ENCODE data around the gene MEF2D.

Gene MEF2D

DNA sequence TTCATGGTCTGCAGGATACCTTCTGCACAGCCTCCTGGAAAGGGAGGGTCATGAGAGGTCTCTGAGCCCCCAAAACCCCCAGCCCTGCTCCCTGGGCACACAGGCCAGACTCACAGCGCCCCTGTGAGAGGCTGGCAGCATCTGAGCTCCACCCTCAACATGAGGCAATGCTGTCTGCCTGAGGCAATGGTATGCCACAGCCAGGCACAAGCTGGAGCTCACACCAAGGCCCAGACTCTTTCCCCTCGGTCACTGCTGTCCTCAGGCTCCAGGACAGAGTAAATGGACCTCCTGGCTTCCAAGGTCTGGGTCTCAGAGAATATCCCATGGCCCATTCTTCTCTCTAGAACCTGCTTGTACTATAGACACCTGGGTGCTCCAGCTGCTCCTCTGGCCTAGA is 17.2 kb downstream of the MEF2D start:
- Histone ChIP-seq H3K36me3 (ENCODE audit: insufficient read depth, low read length) (peaks cover 50% of the 10 kb centered on the region), H3K4me1 (ENCODE audit: control insufficient read depth, insufficient read depth, low read length) (peaks cover under 1% of the 10 kb centered on the region)

DNA sequence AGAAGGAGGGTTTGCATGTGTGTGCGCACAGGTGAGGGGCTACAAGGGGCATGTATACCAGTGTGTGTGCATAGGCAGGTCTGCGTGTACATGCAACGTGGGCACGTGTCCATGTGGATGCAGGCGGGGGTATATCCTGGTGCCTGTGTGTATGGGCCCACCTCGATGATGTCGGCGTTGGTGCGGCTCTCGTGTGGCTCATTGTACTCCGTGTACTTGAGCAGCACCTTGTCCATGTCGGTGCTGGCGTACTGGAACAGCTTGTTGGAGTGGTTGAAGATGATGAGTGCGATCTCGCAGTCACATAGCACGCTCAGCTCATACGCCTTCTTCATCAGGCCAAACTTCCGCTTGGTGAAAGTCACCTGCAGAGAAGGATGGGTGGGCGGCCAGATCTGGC is 18.3 kb downstream of the MEF2D start:
- Histone ChIP-seq H3K9ac (ENCODE audit: low read depth, low read length) (no peak overlapping the region), H3K36me3 (ENCODE audit: insufficient read depth, low read length) (peaks cover 60% of the 10 kb centered on the region), H3K4me3 (ENCODE audit: low read length) (no peak overlapping the region), H3K9me3 (replicated peaks; ENCODE audit: low read length) (no peaks in the 10 kb centered on the region), H3K4me2 (ENCODE audit: low read length) (no peak overlapping the region), H3K27me3 (ENCODE audit: control insufficient read depth, insufficient read depth, low read length) (no peaks in the 10 kb centered on the region), H3K4me1 (ENCODE audit: control insufficient read depth, insufficient read depth, low read length) (peaks cover 11% of the 10 kb centered on the region)

More for the DNA sequence above, 17.2 kb downstream of the MEF2D start:
- Histone ChIP-seq H3K4me2 (ENCODE audit: low read length) (no peak overlapping the region), H3K9me3 (replicated peaks; ENCODE audit: low read length) (no peaks in the 10 kb centered on the region), H3K4me3 (ENCODE audit: low read length) (no peak overlapping the region), H3K9ac (ENCODE audit: low read depth, low read length) (no peak overlapping the region), H3K27me3 (ENCODE audit: control insufficient read depth, insufficient read depth, low read length) (no peaks in the 10 kb centered on the region)

DNA sequence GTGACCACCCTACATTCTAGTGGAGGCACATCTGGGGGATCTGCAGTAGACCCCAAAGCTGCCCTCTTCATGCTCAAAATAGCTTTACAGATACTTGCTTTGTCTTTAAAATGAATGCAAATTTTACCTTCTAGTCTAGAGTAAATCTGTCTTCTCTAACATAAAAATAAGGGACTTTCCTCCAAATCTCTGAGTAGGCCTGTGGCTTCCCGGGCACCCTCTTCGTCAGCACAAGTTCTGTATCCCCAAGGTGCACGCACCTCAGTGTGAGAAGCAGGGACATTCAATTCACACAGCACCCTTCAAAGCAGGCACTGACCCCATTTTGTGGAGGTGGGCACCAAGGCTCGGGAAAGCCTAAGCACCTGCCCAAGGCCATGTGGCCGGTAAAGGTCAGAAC is 19.0 kb downstream of the MEF2D start:
- peaks cover 67% of the 10 kb centered on the region for H3K36me3 ChIP-seq (ENCODE audit: insufficient read depth, low read length)
- H3K4me3 ChIP-seq (ENCODE audit: low read length) = no peak overlapping the region
- H3K27me3 ChIP-seq (ENCODE audit: control insufficient read depth, insufficient read depth, low read length) = no peaks in the 10 kb centered on the region
- H3K9ac ChIP-seq (ENCODE audit: low read depth, low read length) = no peak overlapping the region
- H3K4me1 ChIP-seq (ENCODE audit: control insufficient read depth, insufficient read depth, low read length) = peaks cover 18% of the 10 kb centered on the region
- no peak overlapping the region for H3K4me2 ChIP-seq (ENCODE audit: low read length)
- H3K9me3 ChIP-seq (replicated peaks; ENCODE audit: low read length) = no peaks in the 10 kb centered on the region

DNA sequence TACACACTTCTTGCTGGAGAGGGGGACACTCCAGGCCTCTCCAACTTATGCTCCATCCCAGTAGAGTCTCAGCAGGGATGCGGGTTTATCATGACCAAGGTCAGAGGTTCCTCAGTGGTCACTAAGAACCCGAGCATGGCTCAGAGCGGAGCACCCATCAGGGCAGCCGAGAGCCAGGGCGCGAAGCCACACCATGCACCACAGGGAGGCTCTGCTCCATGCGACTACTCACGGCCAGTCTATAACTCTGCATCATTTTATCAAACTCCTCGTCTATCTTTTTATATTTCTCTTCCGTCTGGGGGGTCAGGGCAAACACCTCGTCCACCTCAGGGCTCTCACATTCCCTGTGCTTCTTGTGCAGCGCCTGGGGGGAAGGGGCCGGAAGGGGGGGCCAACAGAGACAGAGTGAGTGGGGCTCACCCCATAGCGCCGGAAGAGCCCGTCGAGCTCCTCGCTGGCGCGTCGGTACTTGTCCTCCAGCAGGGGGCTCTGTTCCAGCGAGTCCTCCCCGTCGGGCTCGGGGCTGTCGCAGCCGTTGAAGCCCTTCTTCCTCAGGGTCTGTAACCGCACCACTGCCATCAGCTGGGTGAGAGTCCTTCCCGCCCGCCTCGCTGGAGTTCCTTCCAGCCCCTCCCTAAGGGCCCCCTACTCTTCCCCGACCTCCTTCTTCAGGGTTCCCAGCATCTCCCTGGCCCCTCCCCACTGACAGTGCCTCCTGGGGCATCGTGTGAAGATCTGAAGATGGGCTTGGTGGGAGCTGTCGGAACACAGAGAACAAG is 20.0 kb downstream of the MEF2D start:
- no peak overlapping the region for H3K4me3 ChIP-seq (ENCODE audit: low read length)
- no peak overlapping the region for H3K9ac ChIP-seq (ENCODE audit: low read depth, low read length)

DNA sequence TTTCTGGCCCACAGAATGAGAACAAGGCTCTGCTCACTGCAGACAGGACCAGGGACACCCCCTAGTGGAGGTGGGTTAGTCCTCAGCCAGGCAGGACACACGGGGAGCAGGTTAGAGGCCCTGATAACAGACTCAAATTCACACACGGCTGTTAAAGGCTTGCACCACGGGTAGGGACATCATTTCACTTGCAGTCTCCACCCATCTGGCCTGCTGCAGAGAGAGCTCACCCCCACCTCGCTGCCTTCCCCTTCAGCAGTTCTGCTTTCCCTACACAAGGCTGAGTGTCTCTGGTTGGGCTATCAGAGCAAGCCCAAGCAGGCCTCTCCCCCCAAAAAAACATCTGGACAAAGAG is 20.6 kb downstream of the MEF2D start:
- no peak overlapping the region for H3K4me2 ChIP-seq (ENCODE audit: low read length)
- peaks cover 30% of the 10 kb centered on the region for H3K4me1 ChIP-seq (ENCODE audit: control insufficient read depth, insufficient read depth, low read length)
- H3K27me3 ChIP-seq (ENCODE audit: control insufficient read depth, insufficient read depth, low read length) = no peaks in the 10 kb centered on the region
- H3K36me3 ChIP-seq (ENCODE audit: insufficient read depth, low read length) = peaks cover 82% of the 10 kb centered on the region
- H3K4me3 ChIP-seq (ENCODE audit: low read length) = no peak overlapping the region
- H3K9me3 ChIP-seq (replicated peaks; ENCODE audit: low read length) = no peaks in the 10 kb centered on the region
- H3K9ac ChIP-seq (ENCODE audit: low read depth, low read length) = no peak overlapping the region

More for the DNA sequence above, 20.0 kb downstream of the MEF2D start:
- no peaks in the 10 kb centered on the region for H3K9me3 ChIP-seq (replicated peaks; ENCODE audit: low read length)
- H3K36me3 ChIP-seq (ENCODE audit: insufficient read depth, low read length) = peaks cover 76% of the 10 kb centered on the region
- peaks cover 27% of the 10 kb centered on the region for H3K4me1 ChIP-seq (ENCODE audit: control insufficient read depth, insufficient read depth, low read length)
- H3K4me2 ChIP-seq (ENCODE audit: low read length) = no peak overlapping the region
- H3K27me3 ChIP-seq (ENCODE audit: control insufficient read depth, insufficient read depth, low read length) = no peaks in the 10 kb centered on the region

DNA sequence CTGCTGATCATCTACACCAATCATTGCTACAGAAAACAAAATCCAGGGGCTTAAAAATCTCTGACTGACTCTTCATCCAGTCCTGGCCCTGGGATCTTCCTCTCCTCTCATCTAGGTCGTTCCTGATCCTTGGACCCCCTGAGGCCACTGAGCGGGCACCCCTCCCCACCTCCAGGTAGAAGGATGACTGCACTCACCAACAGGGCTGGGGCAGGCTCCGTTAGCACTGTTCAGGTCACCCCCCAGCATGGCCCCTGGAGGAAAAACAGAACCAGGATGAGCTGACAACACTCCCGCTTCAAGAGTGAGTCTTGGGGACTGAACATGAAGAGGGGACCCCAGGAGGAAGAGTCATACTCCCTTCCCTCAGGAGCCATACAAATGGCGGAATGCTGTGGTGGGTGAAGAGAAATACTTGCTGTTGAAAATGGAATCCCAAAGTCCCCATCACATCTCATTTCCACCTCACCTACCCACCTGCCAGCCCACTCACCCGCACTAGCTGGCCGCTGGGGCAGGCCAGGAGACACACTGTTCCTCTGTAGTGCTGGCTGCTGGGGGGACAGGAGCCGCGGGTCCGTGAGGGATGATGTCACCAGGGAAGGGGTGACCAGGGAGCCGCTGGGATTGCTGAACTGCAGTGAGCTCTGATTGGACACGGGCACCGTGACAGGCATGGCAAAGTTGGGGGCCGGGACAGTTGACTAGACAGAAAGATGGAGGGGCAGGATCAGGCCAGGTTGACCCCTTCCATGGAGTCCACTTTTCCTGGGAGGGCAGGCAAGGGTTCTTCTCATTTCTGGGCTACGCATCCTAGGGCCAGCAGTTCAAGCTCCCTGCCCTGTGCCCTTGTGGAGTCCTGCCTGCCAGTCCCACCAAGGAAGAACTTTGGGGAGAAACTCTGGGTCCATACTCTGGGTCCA is 21.2 kb downstream of the MEF2D start:
- Histone ChIP-seq H3K36me3 (ENCODE audit: insufficient read depth, low read length) (peaks cover 88% of the 10 kb centered on the region), H3K4me1 (ENCODE audit: control insufficient read depth, insufficient read depth, low read length) (peaks cover 30% of the 10 kb centered on the region), H3K27me3 (ENCODE audit: control insufficient read depth, insufficient read depth, low read length) (no peaks in the 10 kb centered on the region), H3K4me2 (ENCODE audit: low read length) (no peak overlapping the region), H3K4me3 (ENCODE audit: low read length) (no peak overlapping the region), H3K9ac (ENCODE audit: low read depth, low read length) (no peak overlapping the region), H3K9me3 (replicated peaks; ENCODE audit: low read length) (no peaks in the 10 kb centered on the region)

DNA sequence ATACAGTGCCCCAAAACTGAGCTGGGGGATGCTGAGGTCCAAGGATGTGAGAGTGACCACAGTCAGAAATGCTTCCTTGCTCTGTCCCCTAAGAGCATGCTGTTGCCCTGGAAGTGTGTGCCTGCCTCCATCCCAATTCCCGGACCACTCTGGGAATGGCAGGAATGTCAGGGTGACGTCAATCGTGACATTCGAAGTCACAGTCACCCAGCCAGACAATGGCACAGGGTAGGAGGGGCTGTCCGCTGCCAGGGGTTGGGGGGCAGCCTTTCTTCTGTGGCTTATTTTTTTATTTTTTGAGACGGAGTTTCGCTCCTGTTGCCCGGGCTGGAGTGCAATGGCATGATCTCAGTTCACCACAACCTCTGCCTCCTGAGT is 22.3 kb downstream of the MEF2D start:
- H3K9me3 ChIP-seq (replicated peaks; ENCODE audit: low read length) = no peaks in the 10 kb centered on the region
- H3K4me2 ChIP-seq (ENCODE audit: low read length) = no peak overlapping the region
- H3K9ac ChIP-seq (ENCODE audit: low read depth, low read length) = no peak overlapping the region
- H3K27me3 ChIP-seq (ENCODE audit: control insufficient read depth, insufficient read depth, low read length) = no peaks in the 10 kb centered on the region
- peaks cover 95% of the 10 kb centered on the region for H3K36me3 ChIP-seq (ENCODE audit: insufficient read depth, low read length)
- H3K4me1 ChIP-seq (ENCODE audit: control insufficient read depth, insufficient read depth, low read length) = peaks cover 30% of the 10 kb centered on the region
- no peak overlapping the region for H3K4me3 ChIP-seq (ENCODE audit: low read length)

DNA sequence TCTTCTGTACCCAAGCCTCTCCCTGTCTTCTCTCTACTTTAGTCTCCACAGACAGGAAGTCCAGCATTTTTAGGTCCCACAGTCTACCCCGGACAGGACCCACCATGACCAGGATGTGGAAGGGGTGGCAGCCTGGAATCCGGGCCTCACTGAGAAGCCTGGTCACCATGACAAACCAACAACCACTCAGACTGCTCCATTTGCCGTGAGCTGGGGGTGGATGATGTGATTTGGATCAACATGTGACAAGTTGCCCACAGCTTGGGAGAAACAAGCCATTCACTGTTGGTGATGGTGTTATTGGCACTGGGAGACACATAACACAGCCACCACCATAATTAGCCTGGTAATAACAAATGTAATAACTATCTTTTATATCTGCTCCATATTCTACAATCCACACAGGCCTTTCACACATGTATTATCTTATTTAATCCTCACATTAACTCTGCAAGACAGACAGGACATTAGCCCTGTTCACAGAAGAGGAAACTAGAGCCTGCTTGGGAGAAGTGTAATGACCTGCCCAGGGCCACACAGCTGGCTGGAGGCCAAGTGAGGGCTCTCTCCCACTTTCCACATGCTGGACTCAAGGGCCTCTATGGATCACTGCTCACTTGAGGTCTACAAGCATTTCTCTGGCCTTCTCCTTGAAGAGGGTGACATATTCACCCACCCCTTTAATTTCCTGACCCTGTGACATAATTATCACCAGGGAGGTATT is 22.9 kb downstream of the MEF2D start:
- Histone ChIP-seq H3K4me2 (ENCODE audit: low read length) (peak overlapping the region; percentile 5), H3K9me3 (replicated peaks; ENCODE audit: low read length) (no peaks in the 10 kb centered on the region), H3K36me3 (ENCODE audit: insufficient read depth, low read length) (peaks cover 92% of the 10 kb centered on the region), H3K27me3 (ENCODE audit: control insufficient read depth, insufficient read depth, low read length) (no peaks in the 10 kb centered on the region), H3K9ac (ENCODE audit: low read depth, low read length) (peak overlapping the region; percentile 34), H3K4me3 (ENCODE audit: low read length) (no peak overlapping the region), H3K4me1 (ENCODE audit: control insufficient read depth, insufficient read depth, low read length) (peaks cover 30% of the 10 kb centered on the region)

DNA sequence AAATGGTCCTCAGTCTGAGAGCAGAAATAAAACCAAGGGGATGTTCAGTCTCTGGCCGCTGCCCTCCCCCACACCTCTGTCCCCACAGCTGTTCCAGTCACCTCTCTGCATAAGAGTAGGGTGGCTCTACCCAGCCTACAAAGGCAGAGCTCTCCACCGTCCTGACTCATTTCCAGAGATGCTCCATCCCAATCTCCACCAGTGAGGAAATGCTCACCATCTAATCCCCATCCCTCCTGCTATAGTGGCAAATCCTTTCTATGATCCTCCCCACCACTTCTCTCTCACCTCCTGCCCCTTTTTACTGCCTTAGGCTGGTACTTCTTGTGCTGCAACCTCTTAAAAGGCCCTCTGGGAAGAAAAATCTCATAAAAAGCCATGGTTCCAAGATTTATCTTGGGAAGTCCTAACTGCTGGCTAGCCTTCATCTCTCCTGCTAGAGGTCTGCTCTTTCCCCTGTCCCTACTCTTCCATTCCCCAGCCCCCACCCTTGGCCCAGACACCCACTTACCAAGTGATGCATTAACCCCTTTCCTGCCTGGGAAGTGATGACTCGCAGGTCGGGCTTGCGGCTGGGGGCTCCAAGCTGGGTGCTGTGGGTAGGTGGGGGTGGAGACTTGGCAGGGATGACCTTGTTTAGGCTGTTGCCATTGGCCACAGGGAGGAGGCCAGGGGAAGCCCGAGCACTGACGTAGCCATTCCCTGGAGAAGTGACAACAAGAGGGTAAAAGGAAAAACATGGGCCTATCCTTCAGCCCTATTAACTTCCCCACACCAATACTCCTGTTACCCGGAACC is 23.9 kb downstream of the MEF2D start:
- Histone ChIP-seq H3K4me3 (ENCODE audit: low read length) (no peak overlapping the region), H3K9ac (ENCODE audit: low read depth, low read length) (peak overlapping the region; percentile 34), H3K4me1 (ENCODE audit: control insufficient read depth, insufficient read depth, low read length) (peaks cover 30% of the 10 kb centered on the region), H3K36me3 (ENCODE audit: insufficient read depth, low read length) (peaks cover 89% of the 10 kb centered on the region), H3K9me3 (replicated peaks; ENCODE audit: low read length) (no peaks in the 10 kb centered on the region), H3K4me2 (ENCODE audit: low read length) (no peak overlapping the region), H3K27me3 (ENCODE audit: control insufficient read depth, insufficient read depth, low read length) (no peaks in the 10 kb centered on the region)

DNA sequence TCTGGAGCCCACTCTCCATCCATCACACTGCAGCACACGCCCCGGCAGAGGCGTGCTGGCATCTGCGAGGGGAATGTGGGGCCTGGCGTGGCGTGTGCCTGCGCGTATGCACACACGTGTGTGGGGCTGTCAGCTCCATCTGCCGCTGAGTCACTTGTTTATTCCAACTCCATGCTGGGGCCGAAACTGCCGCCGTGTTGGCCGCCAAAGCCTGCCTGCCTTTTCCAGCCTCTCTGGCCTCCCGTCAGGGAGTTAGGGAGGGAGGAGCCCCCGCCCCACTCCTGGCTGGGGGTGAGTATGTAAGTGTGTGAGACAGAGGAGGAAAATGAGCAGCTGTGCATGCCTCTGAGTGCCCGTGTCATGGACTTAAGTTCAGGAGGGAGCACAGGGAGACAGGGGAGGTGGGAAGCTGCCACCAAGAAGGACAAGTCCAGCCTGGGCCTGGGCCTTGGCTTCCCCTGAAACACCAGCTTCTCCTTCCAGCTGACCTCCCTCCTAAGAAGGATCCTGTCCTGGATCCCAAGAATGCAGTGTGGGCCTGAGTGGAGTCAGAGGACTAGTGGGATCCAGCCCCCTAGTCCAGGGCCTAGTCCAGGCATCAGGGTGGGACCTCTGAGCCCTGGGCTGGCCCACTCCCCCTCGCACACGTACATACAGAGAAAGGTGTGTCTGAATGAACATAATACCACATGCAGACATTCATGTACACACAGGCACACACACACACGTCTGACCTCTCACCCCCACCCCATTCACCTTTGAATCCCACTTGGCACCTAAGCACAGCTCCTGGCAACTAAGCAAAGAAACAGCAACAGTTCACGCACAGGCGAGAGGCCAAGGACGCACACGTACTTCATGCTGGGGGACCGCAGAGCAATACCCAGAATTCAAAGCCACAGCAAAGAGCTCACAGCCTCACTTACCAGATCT is 24.7 kb downstream of the MEF2D start:
- H3K36me3 ChIP-seq (ENCODE audit: insufficient read depth, low read length) = peaks cover 88% of the 10 kb centered on the region
- peak overlapping the region; percentile 21 for H3K9ac ChIP-seq (ENCODE audit: low read depth, low read length)
- no peaks in the 10 kb centered on the region for H3K9me3 ChIP-seq (replicated peaks; ENCODE audit: low read length)
- no peaks in the 10 kb centered on the region for H3K27me3 ChIP-seq (ENCODE audit: control insufficient read depth, insufficient read depth, low read length)
- no peak overlapping the region for H3K4me3 ChIP-seq (ENCODE audit: low read length)
- H3K4me1 ChIP-seq (ENCODE audit: control insufficient read depth, insufficient read depth, low read length) = peaks cover 30% of the 10 kb centered on the region
- H3K4me2 ChIP-seq (ENCODE audit: low read length) = peak overlapping the region; percentile 9

All from skeletal muscle satellite cell (primary cell).